Common myeloid progenitor, CD34-positive (primary cell): ENCODE measurements around the gene TSPAN8.

Experiments used
- CTCF ChIA-PET: fragments of 350-600 bp; sonication (Branson Sonifier 250); formaldehyde crosslinking; loops from one replicate; lab custom pipeline; 2021; ENCODE audit warnings: antibody characterized with exemption; lab: Charles Lee
- POLR2A ChIA-PET: fragments of 350-600 bp; sonication (Branson Sonifier 250); formaldehyde crosslinking; loops from one replicate; lab custom pipeline; 2021; ENCODE audit warnings: antibody characterized with exemption; lab: Charles Lee
- DNase-seq, 3 donors: peaks; one replicate each; pipeline versions ENCODE4 v3.0.0 to v3.0.0-alpha.2; 2013
- H3K27ac ChIP-seq, 2 experiments: 1 replicate in 1 of 2; 2 replicates in 1 of 2; pipeline ENCODE4 v1.7.0; 2013; ENCODE audit warnings: inconsistent platforms in 2 of 2, low read length in 2 of 2, mild to moderate bottlenecking in 2 of 2, low read depth in 1 of 2, moderate library complexity in 1 of 2; ENCODE audit not compliant: severe bottlenecking in 2 of 2, insufficient read depth in 1 of 2, poor library complexity in 1 of 2
- H3K27me3 ChIP-seq, 5 experiments: replicated peaks in 2 of 5; 1 replicate in 3 of 5; 2 replicates in 2 of 5; pipeline versions ENCODE4 v1.6.1 to v1.7.0; 2013; ENCODE audit warnings: low read length in 4 of 5, mild to moderate bottlenecking in 2 of 5, moderate library complexity in 2 of 5, inconsistent platforms in 1 of 5; ENCODE audit not compliant: insufficient read depth in 5 of 5, control insufficient read depth in 4 of 5
- H3K36me3 ChIP-seq, 4 experiments: 1 replicate in 2 of 4; 2 replicates in 2 of 4; pipeline versions ENCODE4 v1.6.1 to v1.7.0; 2013; ENCODE audit warnings: low read length in 3 of 4, control low read depth in 1 of 4, mild to moderate bottlenecking in 1 of 4; ENCODE audit not compliant: control insufficient read depth in 4 of 4, insufficient read depth in 4 of 4
- H3K4me1 ChIP-seq, 4 experiments: 1 replicate in 3 of 4; 2 replicates in 1 of 4; pipeline versions ENCODE4 v1.6.1 to v1.7.1; 2013; ENCODE audit warnings: low read length in 3 of 4, mild to moderate bottlenecking in 3 of 4, control low read depth in 1 of 4, inconsistent platforms in 1 of 4, moderate library complexity in 1 of 4; ENCODE audit not compliant: control insufficient read depth in 4 of 4, insufficient read depth in 4 of 4; ENCODE audit errors: control extremely low read depth in 1 of 4
- H3K4me3 ChIP-seq, 7 experiments: 1 replicate in 4 of 7; 2 replicates in 3 of 7; pipeline versions ENCODE4 v1.5.1 to v1.7.0; 2013; ENCODE audit warnings: mild to moderate bottlenecking in 7 of 7, low read length in 6 of 7, moderate library complexity in 6 of 7, inconsistent platforms in 2 of 7, low read depth in 2 of 7, control low read depth in 1 of 7; ENCODE audit not compliant: insufficient read depth in 4 of 7, control insufficient read depth in 1 of 7; ENCODE audit errors: extremely low read depth in 1 of 7
- H3K9me3 ChIP-seq, 5 experiments: 1 replicate in 4 of 5; 2 replicates in 1 of 5; pipeline versions ENCODE4 v1.6.1 to v1.7.1; 2013; ENCODE audit warnings: low read length in 4 of 5, mild to moderate bottlenecking in 2 of 5, inconsistent platforms in 1 of 5, low read depth in 1 of 5, moderate library complexity in 1 of 5; ENCODE audit not compliant: control insufficient read depth in 4 of 5, insufficient read depth in 2 of 5; ENCODE audit errors: control extremely low read depth in 1 of 5
- WGBS: methylation state at CpG from one replicate; pipeline ENCODE4 v1.1.5; 2013; ENCODE audit not compliant: insufficient coverage; 5-methylcytosine and 5-hydroxymethylcytosine counted together

The TSPAN8 gene

GRCh38 chr12:71141378-71141926 is 16.3 kb downstream of the TSPAN8 start:
- 100% methylated on average over 1 of the region's 1 CpG for WGBS
- no peak overlapping the region for H3K27ac ChIP-seq
- H3K27me3 ChIP-seq = peaks cover 0 to 2% (median 0%) of the 10 kb centered on the region in 5 experiments
- H3K4me3 ChIP-seq = no peak overlapping the region
- H3K9me3 ChIP-seq = no peaks in the 10 kb centered on the region
- POLR2A ChIA-PET = no interaction called here
- no peaks in the 10 kb centered on the region for H3K36me3 ChIP-seq
- CTCF ChIA-PET = no interaction called here
- no peak for DNase-seq
- H3K4me1 ChIP-seq = no peaks in the 10 kb centered on the region

- 91% methylated on average over 5 of the region's 6 CpGs for WGBS
- Histone ChIP-seq H3K27me3 (peaks cover 0 to 5% (median 0%) of the 10 kb centered on the region in 5 experiments), H3K4me1 (no peaks in the 10 kb centered on the region), H3K36me3 (no peaks in the 10 kb centered on the region), H3K4me3 (no peak overlapping the region), H3K27ac (no peak overlapping the region), H3K9me3 (no peaks in the 10 kb centered on the region)
- ChIA-PET CTCF (no interaction called here), POLR2A (no interaction called here)
- DNase-seq = no peak
These were observed 18.6 kb downstream of the TSPAN8 start for GRCh38 chr12:71139153-71139735.

- H3K9me3 ChIP-seq = no peaks in the 10 kb centered on the region
- DNase-seq = no peak
- CTCF ChIA-PET = no interaction called here
These were observed 19.8 kb downstream of the TSPAN8 start for GRCh38 chr12:71138011-71138410.

GRCh38 chr12:71135812-71136176 is 22.0 kb downstream of the TSPAN8 start:
- Histone ChIP-seq H3K36me3 (no peaks in the 10 kb centered on the region), H3K27ac (no peak overlapping the region), H3K27me3 (peaks cover 0 to 5% (median 0%) of the 10 kb centered on the region in 5 experiments), H3K9me3 (no peaks in the 10 kb centered on the region), H3K4me1 (no peaks in the 10 kb centered on the region), H3K4me3 (no peak overlapping the region)
- ChIA-PET POLR2A (no interaction called here), CTCF (no interaction called here)
- WGBS = 55% methylated on average over 2 of the region's 3 CpGs
- DNase-seq = no peak

More at GRCh38 chr12:71138011-71138410, 19.8 kb downstream of the TSPAN8 start:
- no peaks in the 10 kb centered on the region for H3K36me3 ChIP-seq
- H3K27me3 ChIP-seq = peaks cover 0 to 5% (median 0%) of the 10 kb centered on the region in 5 experiments
- POLR2A ChIA-PET = no interaction called here
- no peak overlapping the region for H3K27ac ChIP-seq
- no CpG with 5 or more reads among the region's 3 CpGs for WGBS
- no peak overlapping the region for H3K4me3 ChIP-seq
- H3K4me1 ChIP-seq = no peaks in the 10 kb centered on the region

- Histone ChIP-seq H3K27me3 (peaks cover 0 to 5% (median 0%) of the 10 kb centered on the region in 5 experiments), H3K9me3 (no peaks in the 10 kb centered on the region), H3K36me3 (no peaks in the 10 kb centered on the region), H3K4me1 (no peaks in the 10 kb centered on the region), H3K27ac (no peak overlapping the region), H3K4me3 (no peak overlapping the region)
- 94% methylated on average over 2 of the region's 2 CpGs for whole genome bisulfite sequencing
- POLR2A ChIA-PET = no interaction called here
- DNase-seq = no peak
- CTCF ChIA-PET = no interaction called here
These were observed 22.6 kb downstream of the TSPAN8 start for GRCh38 chr12:71135077-71135811.

GRCh38 chr12:71134405-71134804 is 23.4 kb downstream of the TSPAN8 start:
- Histone ChIP-seq H3K4me3 (no peak overlapping the region), H3K9me3 (no peaks in the 10 kb centered on the region), H3K36me3 (no peaks in the 10 kb centered on the region), H3K27ac (no peak overlapping the region), H3K4me1 (no peaks in the 10 kb centered on the region), H3K27me3 (peaks cover 0 to 5% (median 0%) of the 10 kb centered on the region in 5 experiments)
- DNase-seq = no peak
- ChIA-PET POLR2A (no interaction called here), CTCF (no interaction called here)
- no CpG with 5 or more reads among the region's 2 CpGs for WGBS

GRCh38 chr12:71130521-71131069 is 27.2 kb downstream of the TSPAN8 start:
- ChIA-PET POLR2A (no interaction called here), CTCF (no interaction called here)
- no peak for DNase-seq
- Histone ChIP-seq H3K36me3 (no peaks in the 10 kb centered on the region), H3K4me3 (no peak overlapping the region), H3K27me3 (peaks cover 0 to 2% (median 0%) of the 10 kb centered on the region in 5 experiments), H3K9me3 (no peaks in the 10 kb centered on the region), H3K27ac (no peak overlapping the region), H3K4me1 (no peaks in the 10 kb centered on the region)
- WGBS = no CpG with 5 or more reads among the region's 1 CpG
